IMR-90 (cell line): ENCODE data around the gene HDGFL1. TPM values are rescaled to one million over a fixed set of nuclear protein-coding genes. Genes with fewer than 3 reads are reported as not detected.

ENCODE experiments used
- ATAC-seq: fragments of 200-7000 bp; cut with Tn5 transposase; 2 replicates; pipeline ENCODE4 v1.9.1; 2020; ENCODE audit warnings: low read depth, mild to moderate bottlenecking, moderate library complexity
- BruUV-seq: library from RNA; stranded (reverse); fragments of 400-500 nt; replicated peaks from 2 replicates; lab custom pipeline; 2021; lab: Mats Ljungman, UMichigan
- CTCF ChIA-PET: fragments of 300-600 bp; formaldehyde crosslinking; extraction: SDS; loops from one replicate; lab custom pipeline; 2021; ENCODE audit warnings: antibody characterized with exemption; lab: Yijun Ruan, JAX
- POLR2A ChIA-PET: fragments of 300-600 bp; sonication (Branson Sonifier 250); formaldehyde crosslinking; loops from one replicate; lab custom pipeline; 2022; ENCODE audit warnings: antibody characterized with exemption; ENCODE audit not compliant: unreplicated experiment; lab: Charles Lee
- DNase-seq: peaks from one replicate; pipeline ENCODE4 v3.0.0; 2013
- H2AFZ ChIP-seq: replicated peaks from 2 replicates; pipeline ENCODE3; 2013; ENCODE audit warnings: low read length, mild to moderate bottlenecking; ENCODE audit not compliant: poor library complexity
- H2AK5ac ChIP-seq: 2 replicates; pipeline ENCODE4 v1.6.1; 2013; ENCODE audit warnings: low read depth, low read length, inconsistent platforms
- H2AK9ac ChIP-seq: replicated peaks from 2 replicates; pipeline ENCODE3; 2013; ENCODE audit warnings: mild to moderate bottlenecking, low read depth, low read length, moderate library complexity; ENCODE audit not compliant: poor library complexity
- H2BK120ac ChIP-seq: 2 replicates; pipeline ENCODE4 v1.6.1; 2013; ENCODE audit warnings: low read depth, low read length, inconsistent platforms
- H2BK15ac ChIP-seq: 3 replicates; pipeline ENCODE4 v1.6.1; 2013; ENCODE audit warnings: low read depth, low read length, inconsistent platforms
- H2BK20ac ChIP-seq: 2 replicates; pipeline ENCODE4 v1.6.1; 2013; ENCODE audit warnings: low read depth, mild to moderate bottlenecking, inconsistent platforms, low read length, moderate library complexity
- H2BK5ac ChIP-seq: 2 replicates; pipeline ENCODE4 v1.6.1; 2013; ENCODE audit warnings: mild to moderate bottlenecking, low read depth, low read length, inconsistent platforms; ENCODE audit not compliant: poor library complexity, severe bottlenecking
- H3K14ac ChIP-seq: replicated peaks from 2 replicates; pipeline ENCODE4 v1.6.1; 2013; ENCODE audit warnings: low read depth, low read length, inconsistent platforms
- H3K18ac ChIP-seq: 2 replicates; pipeline ENCODE4 v1.6.1; 2013; ENCODE audit warnings: low read depth, low read length, control low read depth
- H3K23ac ChIP-seq: 2 replicates; pipeline ENCODE4 v1.6.1; 2013; ENCODE audit warnings: low read depth, low read length, inconsistent platforms
- H3K27ac ChIP-seq: 2 replicates; pipeline ENCODE4 v1.5.1; 2013; ENCODE audit warnings: mild to moderate bottlenecking, control low read depth, low read length; ENCODE audit not compliant: insufficient read depth
- H3K27me3 ChIP-seq: 2 replicates; pipeline ENCODE4 v1.6.1; 2013; ENCODE audit warnings: low read length; ENCODE audit not compliant: control insufficient read depth, insufficient read depth
- H3K36me3 ChIP-seq: 2 replicates; pipeline ENCODE4 v1.6.1; 2013; ENCODE audit warnings: low read length, mixed read lengths; ENCODE audit not compliant: control insufficient read depth, insufficient read depth
- H3K4ac ChIP-seq: 2 replicates; pipeline ENCODE4 v1.6.1; 2013; ENCODE audit warnings: low read depth, low read length, inconsistent platforms
- H3K4me1 ChIP-seq: 2 replicates; pipeline ENCODE4 v1.6.1; 2013; ENCODE audit warnings: low read length, mixed read lengths; ENCODE audit not compliant: control insufficient read depth, insufficient read depth
- H3K4me2 ChIP-seq: 2 replicates; pipeline ENCODE4 v1.6.1; 2013; ENCODE audit warnings: low read depth, mild to moderate bottlenecking, control low read depth, low read length, moderate library complexity
- H3K4me3 ChIP-seq: 2 replicates; pipeline ENCODE4 v1.5.1; 2013; ENCODE audit warnings: low read depth, mild to moderate bottlenecking, control low read depth, low read length, moderate library complexity; ENCODE audit not compliant: insufficient read depth
- H3K56ac ChIP-seq: 2 replicates; pipeline ENCODE4 v1.6.1; 2013; ENCODE audit warnings: low read length, inconsistent platforms; ENCODE audit not compliant: insufficient read depth; ENCODE audit errors: extremely low read depth
- H3K79me1 ChIP-seq, 2 experiments: 2 replicates each; pipeline ENCODE4 v1.6.1; 2013; ENCODE audit warnings: low read length in 2 of 2, inconsistent platforms in 1 of 2, low read depth in 1 of 2
- H3K9ac ChIP-seq: 2 replicates; pipeline ENCODE4 v1.6.1; 2013; ENCODE audit warnings: low read depth, low read length, control low read depth
- H3K9me1 ChIP-seq: 2 replicates; pipeline ENCODE4 v1.6.1; 2013; ENCODE audit warnings: low read length, inconsistent platforms; ENCODE audit not compliant: insufficient read depth
- H3K9me3 ChIP-seq: 2 replicates; pipeline ENCODE4 v1.6.1; 2013; ENCODE audit warnings: low read length; ENCODE audit not compliant: control insufficient read depth, insufficient read depth
- H4K20me1 ChIP-seq: 2 replicates; pipeline ENCODE4 v1.6.1; 2013; ENCODE audit warnings: low read length, inconsistent platforms; ENCODE audit not compliant: insufficient read depth
- H4K5ac ChIP-seq: 2 replicates; pipeline ENCODE4 v1.6.1; 2013; ENCODE audit warnings: mild to moderate bottlenecking, low read depth, low read length, control low read depth
- H4K8ac ChIP-seq, 2 experiments: 2 replicates each; pipeline ENCODE4 v1.6.1; 2013; ENCODE audit warnings: low read depth in 2 of 2, low read length in 2 of 2, control low read depth in 1 of 2, inconsistent platforms in 1 of 2
- H4K91ac ChIP-seq: 2 replicates; pipeline ENCODE4 v1.6.1; 2013; ENCODE audit warnings: low read depth, low read length, inconsistent platforms; ENCODE audit not compliant: insufficient read depth
- FOS ChIP-seq: fragments of 150-350 bp; IDR thresholded peaks from 2 replicates; pipeline ENCODE4 v1.6.1; 2016; ENCODE audit warnings: low read depth, low read length
- RCOR1 ChIP-seq: IDR thresholded peaks from 2 replicates; pipeline ENCODE4 v1.6.1; 2012; ENCODE audit warnings: mild to moderate bottlenecking, low read length, improper control_type of control experiment; ENCODE audit not compliant: insufficient replicate concordance
- WGBS, 2 experiments: methylation state at CpG; one replicate each; pipeline versions ENCODE4 v1.1.5 to v1.1.7; 2013; ENCODE audit warnings: missing lambda C conversion rate in 2 of 2; ENCODE audit not compliant: insufficient read length in 1 of 2; ENCODE audit errors: extremely low coverage in 2 of 2; 5-methylcytosine and 5-hydroxymethylcytosine counted together
- dilution Hi-C: fragments of 300-500 bp; cut with HindIII; formaldehyde crosslinking; loops from one replicate; pipeline ENCODE4 v1.14.3; 2018; ENCODE audit warnings: low sequenced_read_pairs; ENCODE audit not compliant: unreplicated experiment
- in situ Hi-C: fragments of 300-500 bp; cut with MboI; formaldehyde crosslinking; loops from 3 replicates; pipeline ENCODE4 v1.14.3; 2019; ENCODE audit warnings: low sequenced_read_pairs, inconsistent platforms, mixed read lengths
- intact Hi-C: fragments of 100-400 bp; cut with micrococcal nuclease; formaldehyde crosslinking; loops from 2 replicates; pipeline ENCODE4 v1.10.0; 2022
- polyA plus RNA-seq, 3 experiments: library from polyadenylated mRNA; depleted of rRNA; stranded (reverse); fragments of >200 nt; gene quantifications; 2 replicates each; pipeline ENCODE4 v1.2.3, GENCODE V29; 2012; ENCODE audit warnings: low replicate concordance in 1 of 3
- total RNA-seq: library from RNA; depleted of rRNA; stranded (reverse); fragments of >200 nt; gene quantifications from 2 replicates; pipeline ENCODE4 v1.2.3, GENCODE V29; 2012

The HDGFL1 gene
- total and polyA plus RNA-seq, 2 of the 4 experiments (the other 2 are of a cell fraction), result not detected

- CTCF ChIA-PET, result no interaction called here
- no peak overlapping the region for H2AK5ac ChIP-seq
- H3K27ac ChIP-seq, result no peak overlapping the region
- in situ Hi-C loops, result no loop called here
- no peak overlapping the region for H3K4ac ChIP-seq
- no peak overlapping the region for H3K4me3 ChIP-seq
- H3K27me3 ChIP-seq, result no peaks in the 10 kb centered on the region
- H2BK5ac ChIP-seq, result no peak overlapping the region
- H3K18ac ChIP-seq, result no peak overlapping the region
- no peak overlapping the region for H2AK9ac ChIP-seq
- TF ChIP-seq FOS, result peak; percentile 24; the same call in 1 of the 2 replicates
- no peak for TF ChIP-seq RCOR1
- H3K79me1 ChIP-seq, result no peaks in the 10 kb centered on the region
- no peaks in the 10 kb centered on the region for H3K36me3 ChIP-seq
- H4K20me1 ChIP-seq, result no peaks in the 10 kb centered on the region
- no peak overlapping the region for H4K8ac ChIP-seq
- no peaks in the 10 kb centered on the region for H3K4me1 ChIP-seq
- BruUV-seq, result no TSS peak
- H3K56ac ChIP-seq, result no peak overlapping the region
- H3K23ac ChIP-seq, result no peak overlapping the region
- H2BK20ac ChIP-seq, result no peak overlapping the region
- WGBS, 2 experiments, result no CpG with 5 or more reads among the region's 2 CpGs
- H4K5ac ChIP-seq, result no peak overlapping the region
- dilution Hi-C loops, result no loop called here
- no peak overlapping the region for H2AFZ ChIP-seq
- no peak overlapping the region for H2BK120ac ChIP-seq
- no peak overlapping the region for H2BK15ac ChIP-seq
- no peak overlapping the region for H4K91ac ChIP-seq
- intact Hi-C loops, result no loop called here
- POLR2A ChIA-PET, result no interaction called here
- no peaks in the 10 kb centered on the region for H3K9me1 ChIP-seq
- DNase-seq (peak; percentile 36), ATAC-seq (no peak)
- H3K4me2 ChIP-seq, result no peak overlapping the region
- H3K9me3 ChIP-seq, result no peaks in the 10 kb centered on the region
- H3K9ac ChIP-seq, result no peak overlapping the region
- H3K14ac ChIP-seq, result no peak overlapping the region
Measured at GRCh38 chr6:22605736-22606135, 36.4 kb downstream of the HDGFL1 start.
